Measurements from ENCODE around the gene TESMIN. TPM values are rescaled to one million over a fixed set of nuclear protein-coding genes. Genes with fewer than 3 reads are reported as not detected.

Gene TESMIN
- total RNA-seq, 2 donors from 2014 or later, result 8.0 to 10.6 TPM

DNA sequence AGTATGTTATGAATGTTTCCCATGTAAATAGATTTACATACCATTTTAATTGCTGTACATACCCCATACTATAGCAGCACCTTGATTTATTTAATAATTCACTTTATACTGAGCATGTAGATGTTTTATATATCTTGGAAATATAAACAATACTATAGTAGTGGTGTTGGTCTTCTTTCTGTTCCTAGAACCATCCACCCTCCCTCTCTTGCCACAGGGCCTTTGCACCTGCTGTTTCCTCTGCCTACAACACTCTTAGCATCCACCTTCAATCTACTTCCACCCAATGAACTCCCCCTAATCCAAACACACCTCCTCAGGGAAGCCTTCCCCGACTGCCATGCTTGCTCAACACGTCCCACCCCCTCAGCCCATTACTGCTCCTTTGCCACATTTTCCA lies 30.2 kb downstream of the TESMIN start:
- H3K27ac Mint-ChIP-seq, result no peak overlapping the region
- H3K4me3 Mint-ChIP-seq, result no peak overlapping the region
- peaks cover 9% of the 10 kb centered on the region in 2 donors for H3K9me3 Mint-ChIP-seq
- no peaks in the 10 kb centered on the region for H3K4me1 Mint-ChIP-seq (ENCODE audit: low read depth)
- DNase-seq, result no peak
- H3K27me3 Mint-ChIP-seq (ENCODE audit: low read depth), result no peaks in the 10 kb centered on the region
- ATAC-seq (replicated peaks in 1 of 2), result no peak
- H3K36me3 Mint-ChIP-seq (ENCODE audit: insufficient read depth in 2 of 2), result peaks cover 10 to 12% of the 10 kb centered on the region in 2 donors

DNA sequence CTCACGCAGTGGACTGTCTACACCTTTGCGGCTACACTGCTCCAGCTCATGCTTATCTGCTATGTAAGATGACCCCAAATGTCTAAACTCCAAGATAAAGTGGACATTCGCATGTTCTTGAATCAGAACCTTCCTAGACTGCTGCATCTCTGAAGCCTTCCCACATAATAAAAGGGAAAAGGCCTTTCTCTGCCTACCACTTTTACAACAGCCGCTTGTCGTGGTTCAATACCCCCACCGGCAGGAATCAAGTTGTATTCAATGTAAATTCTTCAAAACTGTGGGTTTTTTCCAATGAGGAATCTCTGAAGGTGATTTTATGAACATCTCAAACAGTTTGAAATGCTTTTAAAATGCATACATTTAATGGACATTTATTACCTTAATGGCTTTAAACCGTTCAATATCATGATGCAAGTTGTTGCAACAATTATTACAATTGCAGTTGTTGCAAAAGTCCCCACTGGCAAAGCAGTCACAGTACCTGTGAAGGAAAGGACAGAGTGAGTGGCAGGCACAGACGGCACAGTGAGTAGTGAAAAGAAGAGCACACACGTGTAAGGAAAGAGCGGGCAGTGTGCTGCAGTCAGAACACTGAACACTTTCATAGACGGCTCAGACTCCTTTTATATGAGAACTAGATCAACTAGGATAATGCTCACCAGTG lies 35.7 kb downstream of the TESMIN start:
- Mint-ChIP-seq H3K36me3 (ENCODE audit: insufficient read depth in 2 of 2) (peaks cover 9 to 10% of the 10 kb centered on the region in 2 donors), H3K9me3 (peaks cover 7 to 9% of the 10 kb centered on the region in 2 donors), H3K27me3 (ENCODE audit: low read depth) (no peaks in the 10 kb centered on the region), H3K4me1 (ENCODE audit: low read depth) (no peaks in the 10 kb centered on the region), H3K4me3 (no peak overlapping the region), H3K27ac (no peak overlapping the region)
- ATAC-seq (replicated peaks in 1 of 2), result no peak
- no peak for DNase-seq

DNA sequence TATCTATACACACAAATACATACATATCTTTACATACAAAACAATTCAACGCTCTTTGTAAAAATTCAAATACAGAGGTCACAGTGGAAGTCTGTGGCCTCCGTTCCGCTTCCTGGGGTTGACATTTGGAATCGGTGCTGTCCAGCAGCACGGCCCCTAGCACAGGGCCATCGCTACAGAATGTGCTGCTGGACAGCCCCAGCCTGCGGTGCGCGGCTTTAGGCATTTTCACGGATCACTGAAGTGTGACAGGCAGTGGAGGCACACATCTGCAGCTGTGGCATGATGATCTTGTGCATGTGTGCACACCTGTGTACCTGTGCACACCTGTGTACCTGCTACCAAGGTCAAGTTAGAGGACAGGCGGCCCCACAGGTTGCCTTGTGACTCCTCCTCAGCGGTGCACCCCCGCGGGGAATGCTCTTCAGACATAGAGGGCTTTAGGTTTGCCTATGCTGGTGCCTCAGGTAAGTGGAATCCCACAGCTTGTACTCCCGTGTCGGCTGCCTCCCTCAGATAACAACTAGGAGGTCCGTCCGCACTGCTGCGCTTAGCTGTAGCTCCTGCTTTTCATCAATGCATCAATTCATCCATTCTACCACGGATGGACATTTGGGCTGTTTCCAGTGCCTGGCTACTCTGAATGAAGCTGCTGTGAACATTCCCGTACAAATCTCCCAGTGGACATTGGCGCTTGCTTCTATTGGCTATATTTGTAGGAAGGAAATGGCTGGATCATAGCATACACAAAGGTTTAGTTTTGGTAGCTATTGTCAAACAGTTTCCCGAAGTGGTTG lies 37.1 kb downstream of the TESMIN start:
- Mint-ChIP-seq H3K27ac (no peak overlapping the region), H3K4me3 (no peak overlapping the region), H3K4me1 (ENCODE audit: low read depth) (no peaks in the 10 kb centered on the region), H3K9me3 (peaks cover 0 to 3% of the 10 kb centered on the region in 2 donors), H3K36me3 (ENCODE audit: insufficient read depth in 2 of 2) (peaks cover 3% of the 10 kb centered on the region in 2 donors), H3K27me3 (ENCODE audit: low read depth) (no peaks in the 10 kb centered on the region)
- DNase-seq (no peak), ATAC-seq (replicated peaks in 1 of 2) (no peak)

DNA sequence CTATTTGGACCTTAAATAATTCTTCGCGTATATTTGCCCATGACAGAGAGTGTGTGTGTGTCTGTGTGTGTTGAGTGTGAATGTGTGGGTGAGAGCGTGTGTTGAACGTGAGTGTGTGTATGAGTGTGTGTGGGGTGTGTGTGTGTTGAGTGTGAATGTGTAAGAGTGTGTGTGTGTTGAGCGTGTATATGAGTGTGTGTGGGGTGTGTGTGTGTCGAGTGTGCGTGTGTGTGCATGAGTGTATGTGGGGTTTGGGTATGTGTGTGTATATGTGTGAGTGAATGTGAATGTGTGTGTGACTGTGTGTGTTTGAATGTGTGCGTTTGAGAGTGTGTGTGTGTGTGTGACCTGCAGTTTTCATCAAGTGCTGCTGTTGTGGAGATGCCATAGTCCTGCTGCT lies 40.2 kb downstream of the TESMIN start:
- no peak for ATAC-seq (replicated peaks in 1 of 2)
- no peaks in the 10 kb centered on the region for H3K4me1 Mint-ChIP-seq (ENCODE audit: low read depth)
- no peaks in the 10 kb centered on the region for H3K9me3 Mint-ChIP-seq
- no peak overlapping the region for H3K4me3 Mint-ChIP-seq
- no peak for DNase-seq
- H3K27ac Mint-ChIP-seq, result no peak overlapping the region
- H3K27me3 Mint-ChIP-seq (ENCODE audit: low read depth), result no peaks in the 10 kb centered on the region
- no peaks in the 10 kb centered on the region for H3K36me3 Mint-ChIP-seq (ENCODE audit: insufficient read depth in 2 of 2)

DNA sequence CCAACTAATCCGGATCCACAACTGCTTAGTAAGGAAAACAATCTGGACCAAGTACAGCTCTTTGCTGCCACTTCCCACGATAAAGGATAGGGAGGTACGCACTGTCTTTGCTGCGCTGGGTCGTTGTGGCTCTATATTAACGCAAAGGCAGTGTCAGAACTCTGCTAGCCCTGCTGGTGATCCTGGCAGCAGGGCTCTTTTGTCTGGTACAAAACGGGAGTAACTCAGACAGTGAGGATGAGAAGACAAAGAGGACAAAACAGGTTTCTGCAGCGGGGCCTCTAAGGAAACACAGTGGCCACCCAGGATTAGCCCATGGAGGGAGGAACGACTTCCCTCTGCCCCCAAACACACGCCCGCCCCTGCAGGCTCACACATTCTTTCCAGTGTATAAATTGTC lies 40.9 kb downstream of the TESMIN start:
- no peaks in the 10 kb centered on the region for H3K9me3 Mint-ChIP-seq
- no peaks in the 10 kb centered on the region for H3K27me3 Mint-ChIP-seq (ENCODE audit: low read depth)
- no peak overlapping the region for H3K4me3 Mint-ChIP-seq
- H3K27ac Mint-ChIP-seq, result no peak overlapping the region
- H3K36me3 Mint-ChIP-seq (ENCODE audit: insufficient read depth in 2 of 2), result no peaks in the 10 kb centered on the region
- H3K4me1 Mint-ChIP-seq (ENCODE audit: low read depth), result no peaks in the 10 kb centered on the region
- ATAC-seq (replicated peaks in 1 of 2) (no peak), DNase-seq (no peak)

DNA sequence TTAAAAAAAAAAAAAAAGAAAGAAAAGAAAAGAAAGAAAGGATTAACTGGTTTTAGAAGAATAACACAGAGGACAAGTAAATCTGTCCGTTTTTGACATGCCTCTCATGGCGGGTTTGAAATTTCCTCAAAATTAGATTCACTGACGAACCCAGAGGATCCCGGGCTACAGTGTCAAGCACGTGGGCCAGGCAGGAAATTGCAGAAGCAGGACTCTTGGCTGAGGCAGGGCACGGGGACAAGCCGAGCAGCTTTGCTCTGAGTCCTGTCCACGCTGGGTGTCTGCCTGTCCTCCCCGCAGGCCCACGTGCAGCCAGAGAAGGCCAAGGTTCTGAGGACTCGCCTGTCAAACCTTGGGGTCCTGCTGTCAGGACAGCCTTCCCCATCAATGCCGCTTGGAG lies 42.3 kb downstream of the TESMIN start:
- H3K4me1 Mint-ChIP-seq (ENCODE audit: low read depth), result no peaks in the 10 kb centered on the region
- DNase-seq, result no peak
- no peaks in the 10 kb centered on the region for H3K36me3 Mint-ChIP-seq (ENCODE audit: insufficient read depth in 2 of 2)
- H3K4me3 Mint-ChIP-seq, result no peak overlapping the region
- no peaks in the 10 kb centered on the region for H3K9me3 Mint-ChIP-seq
- H3K27me3 Mint-ChIP-seq (ENCODE audit: low read depth), result no peaks in the 10 kb centered on the region
- ATAC-seq (replicated peaks in 1 of 2), result no peak
- H3K27ac Mint-ChIP-seq, result no peak overlapping the region

DNA sequence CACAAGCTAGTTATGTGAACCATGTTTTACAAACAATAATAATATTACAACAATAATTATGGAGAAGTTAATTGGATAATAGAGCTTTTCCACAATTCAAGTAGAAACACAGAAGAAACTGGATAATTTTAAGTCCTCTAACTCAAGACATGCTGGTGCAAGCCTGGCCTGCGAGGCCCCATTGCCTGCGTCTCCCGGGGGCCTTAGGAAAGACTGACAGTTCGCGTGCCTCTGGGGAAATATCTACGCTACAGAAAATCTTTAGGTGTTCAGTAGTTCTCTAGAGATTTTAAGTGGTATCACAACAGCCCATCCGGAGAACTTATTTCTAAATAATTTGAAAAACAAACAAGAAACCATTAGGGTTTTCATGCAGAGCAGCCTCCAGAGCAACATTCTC lies 43.8 kb downstream of the TESMIN start:
- H3K4me1 Mint-ChIP-seq (ENCODE audit: low read depth), result no peaks in the 10 kb centered on the region
- no peak overlapping the region for H3K27ac Mint-ChIP-seq
- H3K4me3 Mint-ChIP-seq, result no peak overlapping the region
- H3K27me3 Mint-ChIP-seq (ENCODE audit: low read depth), result peaks cover 9% of the 10 kb centered on the region
- no peaks in the 10 kb centered on the region for H3K9me3 Mint-ChIP-seq
- ATAC-seq (replicated peaks in 1 of 2) (no peak), DNase-seq (no peak)
- no peaks in the 10 kb centered on the region for H3K36me3 Mint-ChIP-seq (ENCODE audit: insufficient read depth in 2 of 2)

DNA sequence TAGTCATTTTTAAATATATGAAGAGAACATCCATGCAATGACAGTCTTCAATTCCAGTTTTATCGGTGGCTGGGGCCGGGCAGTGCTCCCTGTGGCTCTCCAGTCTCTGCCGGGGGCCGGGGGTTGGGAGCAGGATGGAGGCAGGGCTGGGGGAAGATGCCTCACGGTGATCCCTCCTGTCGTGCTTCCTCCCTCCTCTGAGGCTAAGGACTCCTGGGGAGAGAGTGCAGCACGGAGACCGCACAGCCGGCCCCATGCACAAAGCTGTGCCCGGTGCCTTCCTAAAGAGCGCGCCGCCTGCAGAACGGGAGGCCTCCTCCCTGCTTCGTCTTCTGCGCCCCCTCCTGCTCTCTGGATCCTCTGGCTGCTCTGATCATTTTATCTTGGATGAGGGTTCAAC lies 46.4 kb downstream of the TESMIN start:
- H3K9me3 Mint-ChIP-seq, result no peaks in the 10 kb centered on the region
- H3K4me1 Mint-ChIP-seq (ENCODE audit: low read depth), result no peaks in the 10 kb centered on the region
- H3K27me3 Mint-ChIP-seq (ENCODE audit: low read depth), result peaks cover 16% of the 10 kb centered on the region
- no peak for ATAC-seq (replicated peaks in 1 of 2)
- no peak overlapping the region for H3K27ac Mint-ChIP-seq
- DNase-seq, result no peak
- no peaks in the 10 kb centered on the region for H3K36me3 Mint-ChIP-seq (ENCODE audit: insufficient read depth in 2 of 2)
- no peak overlapping the region for H3K4me3 Mint-ChIP-seq

DNA sequence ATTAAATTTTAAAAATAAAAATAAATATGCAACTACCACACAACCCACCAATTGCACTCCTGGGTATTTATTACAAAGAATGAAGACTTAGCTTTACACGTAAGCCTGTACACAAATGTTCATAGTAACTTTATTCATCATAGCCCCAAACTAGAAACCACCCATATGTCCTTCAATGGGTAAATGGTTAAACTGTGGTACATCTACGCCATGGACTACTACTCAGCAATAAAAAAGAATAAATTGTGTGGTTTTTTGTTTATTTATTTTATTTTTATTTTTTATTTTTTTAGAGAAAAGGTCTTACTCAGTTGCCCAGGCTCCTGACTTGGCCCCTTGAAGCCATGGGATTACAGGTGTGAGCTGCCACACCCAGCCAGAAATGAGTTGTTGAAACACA lies 52.3 kb downstream of the TESMIN start:
- no peaks in the 10 kb centered on the region for H3K4me1 Mint-ChIP-seq (ENCODE audit: low read depth)
- no peak overlapping the region for H3K27ac Mint-ChIP-seq
- H3K4me3 Mint-ChIP-seq, result no peak overlapping the region
- H3K36me3 Mint-ChIP-seq (ENCODE audit: insufficient read depth in 2 of 2), result no peaks in the 10 kb centered on the region
- DNase-seq, result no peak
- ATAC-seq (replicated peaks in 1 of 2), result no peak
- peaks cover 2 to 5% of the 10 kb centered on the region in 2 donors for H3K9me3 Mint-ChIP-seq
- H3K27me3 Mint-ChIP-seq (ENCODE audit: low read depth), result peaks cover 30% of the 10 kb centered on the region

DNA sequence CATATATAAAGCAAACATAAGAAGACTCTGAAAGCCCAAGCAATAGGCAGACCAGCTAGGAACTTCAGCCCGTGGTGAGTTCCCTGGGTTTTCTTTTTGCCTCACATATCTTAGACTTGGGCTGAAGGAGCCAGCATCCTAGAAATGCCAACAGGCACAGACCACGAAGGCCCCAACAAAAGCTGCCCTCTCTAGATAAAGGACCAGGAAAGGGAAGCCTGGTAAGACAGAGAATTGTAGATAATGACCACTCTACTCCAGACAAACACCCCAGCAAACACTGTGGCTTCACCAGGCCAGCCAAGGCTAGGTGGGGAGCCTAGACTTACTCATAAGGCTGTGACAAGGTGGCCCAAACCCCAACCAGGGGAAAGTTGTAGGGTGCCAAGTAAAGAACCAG lies 55.8 kb downstream of the TESMIN start:
- no peak for DNase-seq
- Mint-ChIP-seq H3K27me3 (ENCODE audit: low read depth) (peaks cover 14% of the 10 kb centered on the region), H3K27ac (no peak overlapping the region), H3K4me1 (ENCODE audit: low read depth) (peaks cover 10% of the 10 kb centered on the region), H3K36me3 (ENCODE audit: insufficient read depth in 2 of 2) (no peaks in the 10 kb centered on the region), H3K9me3 (peaks cover 2 to 5% of the 10 kb centered on the region in 2 donors), H3K4me3 (no peak overlapping the region)
- no peak for ATAC-seq (replicated peaks in 1 of 2)

DNA sequence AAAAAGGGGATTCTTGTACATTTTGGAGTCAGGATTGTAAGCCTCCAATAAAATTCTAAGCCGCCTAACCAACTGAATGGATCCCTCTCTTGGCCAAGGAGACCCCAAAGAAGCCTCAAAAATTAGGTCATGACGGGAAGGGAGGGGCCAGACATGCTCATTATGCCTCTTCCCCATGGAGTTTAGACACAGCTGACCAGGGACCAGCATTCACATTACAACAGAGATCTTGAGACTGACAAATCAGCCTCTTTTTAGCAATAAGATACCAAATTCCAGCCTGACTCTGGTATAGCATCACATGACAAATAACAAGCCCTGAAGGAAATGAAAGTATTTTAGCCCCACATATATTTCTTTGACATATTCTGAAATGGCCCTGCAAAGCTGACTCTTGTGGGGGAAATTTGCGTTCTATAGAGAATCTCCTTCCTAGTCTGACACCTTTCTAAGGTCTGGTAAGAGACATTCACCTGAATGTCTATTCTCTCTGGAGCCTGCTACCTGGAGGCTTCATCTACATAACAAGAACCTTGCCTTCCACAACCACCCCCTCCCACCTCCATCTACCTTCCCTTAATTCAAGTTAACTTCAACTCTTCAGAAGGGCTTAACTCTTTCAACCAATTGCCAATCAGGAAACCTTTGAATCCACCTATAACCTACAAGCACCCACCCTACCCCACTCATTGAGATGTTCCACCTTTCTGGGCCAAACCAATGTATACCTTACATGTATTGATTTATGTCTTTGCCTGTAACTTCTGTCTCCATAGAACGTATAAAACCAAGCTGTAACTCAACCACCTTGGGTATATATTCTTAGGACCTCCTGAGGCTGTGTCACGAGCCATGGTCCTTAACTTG lies 56.7 kb downstream of the TESMIN start:
- no peak overlapping the region for H3K4me3 Mint-ChIP-seq
- ATAC-seq (replicated peaks in 1 of 2), result no peak
- DNase-seq, result no peak
- peaks cover 19% of the 10 kb centered on the region for H3K4me1 Mint-ChIP-seq (ENCODE audit: low read depth)
- peaks cover 2 to 5% of the 10 kb centered on the region in 2 donors for H3K9me3 Mint-ChIP-seq
- no peak overlapping the region for H3K27ac Mint-ChIP-seq
- H3K27me3 Mint-ChIP-seq (ENCODE audit: low read depth), result peaks cover 14% of the 10 kb centered on the region
- H3K36me3 Mint-ChIP-seq (ENCODE audit: insufficient read depth in 2 of 2), result no peaks in the 10 kb centered on the region

DNA sequence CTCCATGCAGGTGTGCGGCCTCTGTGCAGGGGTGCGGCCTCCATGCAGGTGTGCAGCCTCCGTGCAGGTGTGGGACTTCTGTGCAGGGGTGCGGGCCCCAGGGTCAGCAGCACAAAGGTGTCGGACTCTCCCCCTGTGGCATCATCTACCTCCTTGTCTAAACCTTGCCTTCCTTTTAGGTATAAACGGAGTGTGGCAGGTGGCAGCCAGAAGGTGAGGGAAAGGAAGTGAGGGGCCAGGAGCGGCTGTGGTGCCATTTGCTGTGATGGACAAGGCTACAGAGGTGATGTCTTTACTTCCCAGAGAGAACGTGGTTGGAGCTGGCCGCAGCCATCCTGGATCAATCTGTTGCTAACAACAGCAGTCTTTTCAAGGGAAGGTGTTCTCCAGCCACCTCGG lies 57.8 kb downstream of the TESMIN start:
- no peak for ATAC-seq (replicated peaks in 1 of 2)
- Mint-ChIP-seq H3K27ac (no peak overlapping the region), H3K4me3 (no peak overlapping the region), H3K27me3 (ENCODE audit: low read depth) (peaks cover 14% of the 10 kb centered on the region), H3K36me3 (ENCODE audit: insufficient read depth in 2 of 2) (no peaks in the 10 kb centered on the region), H3K9me3 (peaks cover 2 to 5% of the 10 kb centered on the region in 2 donors), H3K4me1 (ENCODE audit: low read depth) (peaks cover 19% of the 10 kb centered on the region)
- no peak for DNase-seq

DNA sequence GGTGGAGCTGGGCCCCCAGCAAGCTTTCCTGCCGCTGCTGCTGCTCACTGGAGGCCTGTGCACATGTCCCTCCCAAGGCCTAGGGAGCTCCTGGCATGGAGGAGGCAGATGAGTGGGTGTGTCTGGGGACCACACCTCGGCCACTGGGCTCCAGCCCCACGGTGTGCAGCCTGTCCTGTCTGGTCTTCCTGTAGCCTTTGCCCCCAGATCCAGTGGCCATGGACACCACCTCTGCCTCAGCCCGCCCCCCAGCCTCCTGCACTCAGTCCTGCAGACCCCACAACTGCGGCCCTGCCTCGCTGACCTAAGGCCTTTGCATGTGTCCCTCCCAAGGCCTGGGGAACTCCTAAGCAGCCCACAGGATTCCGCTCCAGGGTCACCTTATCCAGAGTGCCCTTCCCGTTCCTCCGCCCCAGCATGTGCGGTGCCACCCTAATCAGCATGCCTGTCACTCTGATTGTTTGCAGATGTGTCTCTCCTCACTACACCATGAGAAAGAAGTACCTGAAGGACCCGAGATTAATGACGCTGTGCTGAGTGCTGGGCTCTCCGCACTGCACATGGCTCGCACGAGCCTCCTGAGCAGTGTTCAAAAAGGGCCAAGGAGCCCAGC lies 58.3 kb downstream of the TESMIN start:
- Mint-ChIP-seq H3K27ac (no peak overlapping the region), H3K9me3 (peaks cover 2 to 5% of the 10 kb centered on the region in 2 donors), H3K4me1 (ENCODE audit: low read depth) (peaks cover 19% of the 10 kb centered on the region), H3K27me3 (ENCODE audit: low read depth) (peaks cover 14% of the 10 kb centered on the region), H3K4me3 (no peak overlapping the region), H3K36me3 (ENCODE audit: insufficient read depth in 2 of 2) (no peaks in the 10 kb centered on the region)
- DNase-seq, result no peak
- ATAC-seq (replicated peaks in 1 of 2), result no peak
